GM21360 (cell line): ENCODE measurements around the gene ATCAY.
A peak's percentile ranks its signal among the peaks of the same experiment; 100 is the strongest.

Experiments used
- ATAC-seq: cut with Tn5 transposase; IDR thresholded peaks from one replicate; pipeline ENCODE4 v1.9.1; 2021; ENCODE audit warnings: mild to moderate bottlenecking, moderate library complexity; ENCODE audit not compliant: unreplicated experiment

The ATCAY gene

GRCh38 chr19:3968556-3969434 is 88.3 kb downstream of the ATCAY start:
- ATAC-seq: no peak

GRCh38 chr19:3969435-3970312 is 89.2 kb downstream of the ATCAY start:
- ATAC-seq: no peak

- ATAC-seq: peak; percentile 15
These were observed 89.9 kb downstream of the ATCAY start for GRCh38 chr19:3970313-3970807.

GRCh38 chr19:3970808-3971598 is 90.5 kb downstream of the ATCAY start, which contains the start of gene DAPK3:
DAPK3 (minus strand) TSS chr19:3971099; CDS start chr19:3969735, 1,364 bp downstream.
- peak; percentile 78 for ATAC-seq

- no peak for ATAC-seq
These were observed 94.7 kb downstream of the ATCAY start for GRCh38 chr19:3975144-3975543.

GRCh38 chr19:3975637-3976087 is 95.2 kb downstream of the ATCAY start:
- ATAC-seq: no peak

- no peak for ATAC-seq
These were observed 96.2 kb downstream of the ATCAY start for GRCh38 chr19:3976495-3977241.
